SHP77 (cell line): ENCODE measurements around the gene CA14.
A peak's percentile ranks its signal among the peaks of the same experiment; 100 is the strongest.
"Not testable (repeated sequence)": the region's sequence is repeated elsewhere in the genome, so short reads cannot be mapped to it uniquely, and the experiment has no call there.

Experiments
- DNase-seq, 2 experiments: peaks; one replicate each; lab custom pipeline; 2025; lab: John Stamatoyannopoulos, UW

The CA14 gene

GRCh38 chr1:150280138-150280707, 22.6 kb downstream of the CA14 start:
- no peak for DNase-seq

GRCh38 chr1:150281221-150281757, 23.7 kb downstream of the CA14 start:
- peak; percentile 84 to 88 for DNase-seq

DNA sequence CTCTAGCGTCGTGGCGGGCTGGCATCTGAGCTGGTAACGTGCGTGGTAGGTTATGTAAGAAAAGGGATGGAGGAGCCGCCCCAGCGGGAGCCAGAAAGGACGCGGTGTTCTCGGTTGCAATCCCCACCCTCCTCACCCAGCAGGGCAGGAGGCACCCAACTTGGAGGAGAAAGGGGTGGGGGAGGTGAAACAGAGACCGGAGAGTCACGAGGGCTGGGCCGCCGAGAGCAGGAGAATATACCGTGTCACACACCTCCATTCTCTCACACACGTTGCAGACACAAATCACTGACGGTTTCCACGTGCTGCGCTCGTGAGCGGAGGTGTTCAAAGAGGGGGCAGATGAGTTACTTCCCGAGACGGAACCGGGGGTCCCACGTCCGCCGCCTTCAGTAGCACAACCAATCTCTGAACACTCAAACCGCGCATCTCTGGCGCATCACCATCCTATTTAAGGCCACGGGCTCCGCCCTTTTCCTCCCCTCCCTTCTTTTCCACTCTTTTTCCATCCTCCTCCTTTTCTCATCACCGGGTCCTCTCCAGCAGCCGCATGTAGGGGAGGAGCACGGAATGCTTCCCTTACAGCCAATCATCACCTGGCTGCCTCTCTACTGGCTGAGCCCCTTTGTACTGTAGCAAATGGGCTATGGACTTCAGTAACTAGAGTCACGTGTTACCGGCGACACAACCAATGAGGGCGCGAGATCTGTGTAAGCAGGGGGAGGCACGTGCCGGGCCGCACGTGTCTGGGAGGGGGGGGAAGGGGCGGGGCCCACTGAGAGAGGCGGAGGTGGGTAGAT, 24.4 kb downstream of the CA14 start, which contains the start of gene CIART:
CIART (plus strand) TSS at position 797 of the 800 bp plus-strand sequence. CDS start 714 bp downstream, outside the sequence.
- peak; percentile 100 for DNase-seq

DNA sequence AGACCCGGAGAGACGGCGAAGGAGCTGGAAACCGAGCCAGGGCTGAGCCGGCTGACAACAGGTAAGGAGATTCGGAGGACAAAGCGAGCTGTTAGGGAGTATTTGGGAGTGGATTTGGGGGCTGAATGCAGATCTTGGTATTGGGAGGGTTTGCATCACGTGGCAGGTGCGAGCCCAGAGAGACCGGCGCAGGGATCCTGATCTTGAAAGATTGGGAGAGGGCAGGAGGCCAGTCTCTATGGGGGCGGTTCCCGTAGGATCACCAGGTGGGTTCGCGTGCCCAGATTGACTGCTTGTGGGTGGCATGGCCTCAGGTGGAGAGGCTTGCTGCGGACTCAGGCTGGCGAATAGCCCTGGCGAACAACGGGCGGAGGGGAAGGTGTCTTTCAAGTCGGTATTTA, 25.0 kb downstream of the CA14 start:
- DNase-seq: peak in 1 of 2 experiments; percentile 82

DNA sequence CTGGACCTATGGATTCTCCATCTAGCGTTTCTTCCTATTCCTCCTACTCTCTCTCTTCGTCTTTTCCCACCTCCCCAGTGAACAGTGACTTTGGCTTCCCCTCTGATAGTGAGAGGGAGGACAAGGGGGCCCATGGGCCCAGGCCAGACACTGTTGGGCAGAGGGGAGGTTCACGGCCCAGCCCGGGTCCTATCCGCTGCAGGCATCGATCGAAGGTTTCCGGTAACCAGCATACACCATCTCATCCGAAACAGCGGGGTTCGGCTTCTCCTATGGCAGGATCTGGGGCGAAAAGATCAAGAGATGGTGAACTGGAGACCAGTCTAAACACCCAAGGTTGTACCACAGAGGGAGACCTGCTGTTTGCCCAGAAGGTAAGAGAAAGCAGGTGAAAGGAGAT, 25.7 kb downstream of the CA14 start:
- no peak for DNase-seq

GRCh38 chr1:150288382-150288781, 30.8 kb downstream of the CA14 start:
- no peak for DNase-seq

GRCh38 chr1:150288822-150289221, 31.2 kb downstream of the CA14 start:
- DNase-seq: no peak

- peak; percentile 100 for DNase-seq
Measured at GRCh38 chr1:150293433-150294253, 36.1 kb downstream of the CA14 start, which contains the start of gene MRPS21. TSS of gene MRPS21 (plus strand) at chr1:150293861. CDS start at chr1:150294367, 506 bp downstream.

DNA sequence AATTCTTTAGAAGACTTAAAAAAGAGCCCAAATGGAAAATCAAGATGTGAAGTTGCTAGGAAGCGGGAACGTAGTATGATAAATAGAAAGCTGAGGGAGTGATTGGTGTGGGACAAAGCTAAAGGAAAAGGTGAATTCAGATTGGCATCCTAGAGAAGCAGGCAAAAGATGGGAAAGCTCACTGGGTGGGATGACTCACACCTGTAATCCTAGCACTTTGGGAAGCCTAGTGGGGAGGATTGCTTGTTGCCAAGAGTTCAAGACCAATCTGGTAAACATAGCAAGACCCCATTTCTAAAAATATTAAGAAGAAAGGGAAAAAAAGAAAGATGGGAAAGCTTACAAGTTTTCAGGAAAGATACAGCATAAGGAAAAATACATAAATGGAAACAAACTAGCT, 37.9 kb downstream of the CA14 start:
- no peak for DNase-seq

- no peak for DNase-seq
Measured at GRCh38 chr1:150299716-150300115, 42.1 kb downstream of the CA14 start.

DNA sequence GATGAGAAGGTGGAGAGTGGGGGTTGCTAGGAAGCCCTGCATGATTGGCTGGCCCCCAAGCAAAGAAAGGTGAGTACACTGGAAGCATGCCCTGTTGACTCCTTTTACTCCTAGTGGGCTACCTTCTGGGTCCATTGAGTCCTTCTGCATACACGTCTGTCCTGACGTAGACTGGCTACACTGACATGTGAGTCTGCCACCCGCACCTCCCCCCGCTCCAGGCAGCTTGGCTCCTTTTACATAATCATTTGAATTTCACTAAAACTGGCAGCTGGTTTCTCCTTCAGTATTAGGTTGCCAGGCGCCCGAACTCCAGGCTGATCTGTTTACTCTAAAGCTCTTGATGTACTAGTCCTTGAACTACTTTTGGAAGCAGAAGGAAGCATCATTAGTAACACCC, 44.8 kb downstream of the CA14 start:
- DNase-seq: no peak

- no peak for DNase-seq
Measured at GRCh38 chr1:150302902-150303301, 45.3 kb downstream of the CA14 start.

DNA sequence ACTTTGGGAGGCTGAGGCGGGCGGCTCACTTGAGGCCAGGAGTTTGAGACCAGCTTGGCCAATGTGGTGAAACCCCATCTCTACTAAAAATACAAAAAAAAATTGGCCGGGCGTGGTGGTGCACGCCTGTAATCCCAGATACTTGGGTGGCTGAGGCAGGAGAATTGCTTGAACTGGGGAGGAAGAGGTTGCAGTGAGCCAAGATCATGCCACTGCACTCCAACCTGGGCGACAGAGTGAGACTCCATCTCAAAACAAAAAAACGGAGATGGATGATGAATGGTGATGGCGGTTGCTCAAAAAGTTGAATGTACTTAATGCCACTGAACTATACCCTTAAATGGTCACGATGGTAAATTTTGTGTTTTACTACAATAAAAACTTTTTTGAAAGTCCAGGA, 51.0 kb downstream of the CA14 start:
- DNase-seq: not testable (repeated sequence)

GRCh38 chr1:150309758-150310508, 52.4 kb downstream of the CA14 start:
- peak; percentile 74 to 80 for DNase-seq

DNA sequence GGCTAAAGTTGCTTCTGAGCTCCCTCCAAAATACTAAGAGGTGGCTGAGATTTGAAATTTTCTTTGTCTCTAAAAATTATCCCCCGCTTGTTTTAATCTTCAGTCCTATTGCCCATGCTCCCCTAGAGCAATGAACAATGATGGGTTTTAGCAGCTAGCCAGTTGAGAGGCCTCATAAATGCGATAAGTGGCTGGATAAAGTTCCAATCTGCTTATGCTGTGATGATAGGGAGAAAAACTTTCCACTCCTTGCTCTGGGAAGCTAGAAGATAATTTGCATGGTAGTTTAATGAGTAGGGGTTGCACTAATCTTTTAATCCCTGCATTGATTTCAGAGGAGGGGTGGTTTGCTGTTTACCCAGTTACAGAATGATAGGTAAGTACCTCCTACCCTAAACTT, 54.2 kb downstream of the CA14 start:
- DNase-seq: no peak
